Islet of Langerhans (tissue), 1 donor: ENCODE measurements around the gene SKIC3.

Experiments
- FAIRE-seq: peaks from one replicate; lab custom pipeline; 2011; peaks lifted over from hg19 to GRCh38; lab: Jason Lieb, UNC

Gene SKIC3

DNA sequence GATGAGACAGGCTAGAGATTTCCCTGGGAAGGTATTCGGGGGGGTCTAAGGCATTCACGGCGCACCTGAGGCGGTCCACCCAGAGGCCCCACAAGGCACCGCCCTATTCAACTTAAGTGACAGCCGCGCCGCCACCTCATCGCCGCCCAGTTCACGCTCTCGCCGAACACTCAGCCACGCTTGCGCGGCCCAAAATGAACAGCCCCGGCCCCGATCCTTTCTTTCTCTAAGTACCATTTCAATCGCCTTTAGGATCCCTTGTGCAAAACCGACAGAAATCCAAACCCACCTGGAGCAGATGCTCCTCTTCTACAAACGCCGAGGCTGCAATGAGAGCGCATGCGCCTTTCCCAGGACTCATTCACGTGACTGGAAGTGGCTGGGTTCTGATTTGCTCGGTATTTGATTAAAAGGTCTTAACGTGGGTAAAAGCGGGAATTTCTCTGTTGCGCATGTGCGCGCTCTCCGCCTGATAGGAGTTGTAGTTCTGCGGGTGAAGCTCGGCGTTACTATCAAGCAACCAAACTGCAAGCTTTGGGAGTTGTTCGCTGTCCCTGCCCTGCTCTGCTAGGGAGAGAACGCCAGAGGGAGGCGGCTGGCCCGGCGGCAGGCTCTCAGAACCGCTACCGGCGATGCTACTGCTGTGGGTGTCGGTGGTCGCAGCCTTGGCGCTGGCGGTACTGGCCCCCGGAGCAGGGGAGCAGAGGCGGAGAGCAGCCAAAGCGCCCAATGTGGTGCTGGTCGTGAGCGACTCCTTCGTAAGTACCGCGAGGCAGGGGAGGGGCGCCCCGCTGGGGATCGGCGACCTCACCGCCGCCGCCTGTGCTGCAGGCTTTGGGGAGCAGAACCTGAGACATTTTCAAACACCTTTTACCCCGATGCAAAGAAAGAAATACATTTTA, at the start of gene SKIC3, which contains the start of gene ARSK:
Gene SKIC3, minus strand, starts transcription at position 331 of the 902 bp plus-strand sequence. CDS start 7,827 bp downstream, outside the sequence.
Gene ARSK, plus strand, starts transcription at position 455 of the 902 bp plus-strand sequence. Its CDS starts 178 bp downstream, at position 633.
- FAIRE-seq: peak; percentile 97

DNA sequence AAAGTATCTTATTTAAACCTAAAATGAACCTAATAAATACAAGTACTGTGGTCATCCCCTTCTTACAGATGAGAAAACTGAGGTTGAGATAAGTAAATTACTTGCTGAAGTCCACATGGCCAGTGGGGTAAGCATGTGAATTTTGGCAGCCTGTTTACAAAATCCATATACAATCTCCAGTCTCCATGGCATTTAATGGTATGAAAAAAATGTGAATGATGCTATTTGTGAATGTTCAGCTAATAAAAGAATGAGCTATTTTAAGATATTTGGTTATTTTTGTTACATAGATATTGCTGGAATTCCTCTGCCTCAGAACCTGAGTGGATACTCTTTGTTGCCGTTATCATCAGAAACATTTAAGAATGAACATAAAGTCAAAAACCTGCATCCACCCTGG, 45.8 kb upstream of the SKIC3 start:
- FAIRE-seq: no peak

- FAIRE-seq: no peak
Measured at GRCh38 chr5:95599252-95599651, 44.5 kb upstream of the SKIC3 start.

GRCh38 chr5:95595289-95595931, 40.6 kb upstream of the SKIC3 start:
- peak; percentile 24 for FAIRE-seq

DNA sequence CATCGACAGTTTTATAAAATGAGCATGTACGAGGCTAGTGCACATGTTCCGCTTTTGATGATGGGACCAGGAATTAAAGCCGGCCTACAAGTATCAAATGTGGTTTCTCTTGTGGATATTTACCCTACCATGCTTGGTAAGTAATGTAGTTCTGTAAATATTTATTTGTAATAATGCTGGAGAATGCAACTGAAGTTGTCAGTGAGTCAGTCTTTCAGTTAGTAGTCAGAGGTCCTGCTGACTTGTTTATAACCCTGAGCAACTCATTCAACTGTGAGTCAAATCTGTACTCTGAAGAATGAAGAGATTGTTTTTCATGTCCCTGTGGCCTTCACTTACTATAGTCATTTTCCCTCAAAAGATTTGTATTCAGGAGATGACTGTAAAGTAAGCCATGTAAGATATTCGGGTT, 36.7 kb upstream of the SKIC3 start:
- no peak for FAIRE-seq

- FAIRE-seq: no peak
Measured at GRCh38 chr5:95590880-95591279, 36.1 kb upstream of the SKIC3 start.

GRCh38 chr5:95583992-95584391, 29.2 kb upstream of the SKIC3 start:
- no peak for FAIRE-seq

DNA sequence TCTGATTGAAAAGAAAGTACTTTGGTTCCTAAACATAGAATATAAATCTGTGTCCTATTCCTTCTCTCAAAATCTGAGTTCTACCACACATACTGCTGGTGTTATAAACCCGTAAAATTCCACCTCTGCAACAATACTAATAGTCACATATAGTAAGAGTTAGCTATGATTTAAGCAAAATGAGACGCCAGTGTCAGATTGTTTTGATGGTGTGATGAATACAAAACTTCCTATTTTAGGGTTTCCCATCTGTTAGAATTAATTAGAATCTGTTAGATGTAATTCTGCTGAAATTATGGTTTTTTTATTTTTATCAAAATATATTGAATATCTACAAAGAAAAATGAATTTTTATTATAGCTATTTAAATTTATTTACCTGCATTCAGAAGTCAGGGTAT, 26.8 kb upstream of the SKIC3 start:
- FAIRE-seq: no peak

- FAIRE-seq: no peak
Measured at GRCh38 chr5:95572016-95572415, 17.2 kb upstream of the SKIC3 start.

DNA sequence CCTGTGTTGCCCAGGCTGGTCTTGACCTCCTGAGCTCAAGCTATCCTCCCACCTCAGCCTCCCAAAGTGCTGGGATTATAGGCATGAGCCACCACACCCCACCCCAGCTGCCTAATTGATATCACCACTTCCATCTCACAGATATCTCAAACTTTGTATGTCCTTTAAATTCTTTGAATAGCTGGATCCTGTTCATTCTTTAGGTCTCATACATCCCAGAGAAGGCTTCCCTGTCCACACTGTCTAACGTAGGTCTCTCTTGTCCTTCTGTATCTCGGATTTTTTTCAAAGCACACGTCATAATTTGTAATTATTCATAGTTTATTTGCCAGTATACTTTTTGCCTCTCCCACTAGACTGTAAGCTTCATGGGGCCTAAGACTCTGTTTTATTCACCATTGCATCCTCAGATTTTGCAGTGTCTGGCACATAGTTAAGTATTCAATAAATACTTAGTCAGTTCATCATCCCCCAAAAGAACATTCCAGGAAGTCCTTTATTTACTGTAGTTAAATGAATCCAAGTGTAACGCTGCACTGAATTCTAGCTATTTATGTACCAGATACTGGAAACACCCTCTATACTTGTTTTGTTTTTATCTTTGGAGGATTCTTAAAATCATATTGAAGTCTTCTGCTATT, 10.6 kb upstream of the SKIC3 start:
- FAIRE-seq: no peak

DNA sequence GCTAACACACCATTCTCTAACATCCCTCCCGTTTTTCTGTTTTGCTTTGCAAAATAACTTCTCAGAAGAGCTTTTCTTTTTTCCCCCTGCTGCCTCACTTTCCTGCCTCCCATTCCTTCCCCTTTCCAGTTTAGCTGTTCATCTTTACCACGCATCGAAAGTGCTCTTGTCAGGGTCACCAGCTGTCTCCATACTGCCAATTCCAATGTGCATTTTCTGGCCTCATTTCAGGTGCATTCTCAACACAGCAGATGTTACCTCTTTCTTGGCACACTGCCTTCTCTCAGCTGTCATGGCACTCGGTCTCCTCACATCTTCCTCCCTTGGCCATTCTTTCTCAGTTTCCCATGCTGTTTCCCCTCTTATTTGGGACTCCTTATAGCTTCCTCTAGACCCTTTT, 9.7 kb upstream of the SKIC3 start:
- FAIRE-seq: no peak

DNA sequence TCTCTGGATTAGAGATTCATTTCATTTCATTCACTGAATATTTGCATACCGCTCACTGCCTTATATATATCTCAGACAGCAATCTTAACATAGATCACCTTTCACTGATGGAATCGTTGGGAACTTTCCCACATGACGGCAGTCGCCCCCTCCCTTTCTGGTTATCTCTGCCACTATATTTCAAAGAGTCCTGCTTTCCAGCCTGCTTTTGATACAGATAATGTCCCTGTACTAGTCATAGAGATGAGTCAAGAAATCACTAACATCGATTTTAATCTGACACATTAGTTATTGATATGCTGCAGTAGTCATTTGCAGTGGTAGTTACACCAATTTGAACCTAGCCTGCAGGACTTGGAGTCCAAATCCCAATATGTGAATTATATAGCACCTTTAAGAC, 8.6 kb upstream of the SKIC3 start:
- FAIRE-seq: no peak

- no peak for FAIRE-seq
Measured at GRCh38 chr5:95562282-95562681, 7.5 kb upstream of the SKIC3 start.

- no peak for FAIRE-seq
Measured at GRCh38 chr5:95557841-95558240, 3.1 kb upstream of the SKIC3 start.

DNA sequence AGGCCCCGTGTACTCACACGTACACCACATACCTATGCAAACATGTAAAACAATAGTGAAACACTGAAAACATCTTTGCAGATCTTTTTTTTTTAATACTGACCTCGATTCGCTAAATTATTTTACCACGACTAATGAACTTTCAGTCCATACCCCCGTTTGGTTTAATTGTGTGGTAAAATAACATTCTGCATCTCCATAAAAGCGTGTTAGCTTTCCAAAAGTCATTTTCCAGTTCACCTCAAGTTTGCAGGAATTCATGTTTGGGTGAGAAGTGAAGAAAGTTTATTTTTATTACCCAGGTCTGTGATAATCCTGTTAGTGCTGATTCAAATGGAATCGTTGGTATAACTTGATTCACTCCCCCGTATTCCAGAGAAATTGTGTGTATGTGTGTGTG, 776 bp upstream of the SKIC3 start:
- FAIRE-seq: no peak

DNA sequence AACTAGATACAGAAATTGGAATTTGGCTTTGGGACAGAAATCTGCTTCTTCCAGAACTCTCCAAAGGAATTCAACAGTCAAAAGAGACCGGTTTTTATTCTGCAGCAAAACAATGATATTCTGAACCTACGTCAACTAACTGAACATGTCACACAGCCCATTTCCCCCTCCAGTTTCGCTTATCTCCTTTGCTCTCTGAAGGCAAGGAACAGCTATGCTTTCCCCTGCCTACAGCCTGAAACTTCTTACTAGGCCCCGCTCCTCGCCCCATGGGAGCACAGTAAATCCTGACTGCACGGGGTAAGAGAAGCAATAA, 488 bp downstream of the SKIC3 start:
- no peak for FAIRE-seq

- FAIRE-seq: peak; percentile 95
Measured at GRCh38 chr5:95549030-95549429, 5.7 kb downstream of the SKIC3 start.

GRCh38 chr5:95543017-95543705, 11.6 kb downstream of the SKIC3 start:
- peak; percentile 95 for FAIRE-seq

- no peak for FAIRE-seq
Measured at GRCh38 chr5:95537501-95537900, 17.3 kb downstream of the SKIC3 start.

- FAIRE-seq: no peak
Measured at GRCh38 chr5:95533761-95534160, 21.0 kb downstream of the SKIC3 start.

DNA sequence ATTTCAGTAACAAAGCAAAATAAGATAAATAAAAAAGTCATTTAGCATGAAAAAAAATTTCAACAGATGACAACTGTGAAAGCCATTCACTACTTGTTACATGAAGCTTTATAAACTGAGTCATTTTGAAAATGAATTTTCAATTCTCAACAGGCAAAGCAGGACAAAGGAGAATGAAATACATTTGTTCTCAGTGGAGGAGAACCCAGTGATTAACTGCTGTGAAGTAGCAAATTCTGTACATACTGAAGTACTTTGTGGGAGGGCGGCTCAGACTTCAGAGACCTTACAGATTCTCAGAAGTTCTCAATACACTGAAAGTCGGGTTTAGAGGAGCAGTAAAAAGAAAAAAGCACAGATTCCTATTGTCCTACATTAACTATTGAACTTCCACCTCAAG, 21.7 kb downstream of the SKIC3 start:
- FAIRE-seq: peak; percentile 17

DNA sequence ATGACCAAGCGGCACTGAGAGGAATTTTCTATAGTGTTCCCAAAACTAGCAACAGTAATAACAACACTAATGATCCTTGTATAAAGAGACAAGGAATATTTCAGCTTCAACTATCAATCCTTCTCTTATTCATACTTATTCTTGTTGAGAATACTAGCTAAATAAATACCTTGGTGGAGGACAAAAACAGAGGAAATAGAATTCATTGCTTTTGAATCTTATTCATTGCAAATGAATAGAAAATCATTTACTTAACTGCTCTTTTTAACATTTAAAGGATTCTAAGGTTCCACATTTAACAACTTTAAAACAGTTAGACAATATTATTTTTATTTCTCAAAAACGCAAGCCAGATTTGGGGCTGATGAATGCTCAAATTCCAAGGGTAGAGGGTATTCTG, 22.4 kb downstream of the SKIC3 start:
- FAIRE-seq: no peak

GRCh38 chr5:95531491-95531890, 23.3 kb downstream of the SKIC3 start:
- FAIRE-seq: no peak
